Spinal cord (tissue), 10 donors: ENCODE measurements around the gene KLK2. TPM values are rescaled to one million over a fixed set of nuclear protein-coding genes. Genes with fewer than 3 reads are reported as not detected.
A peak's percentile ranks its signal among the peaks of the same experiment; 100 is the strongest.

ENCODE experiments used
- DNase-seq, 6 donors: peaks; one replicate each; pipeline versions ENCODE4 v3.0.0 to v3.0.0-alpha.2; 2013 to 2015; ENCODE audit warnings: low spot score in 6 of 6, low read depth in 4 of 6
- H3K27ac ChIP-seq: one replicate; pipeline ENCODE4 v1.5.1; 2013; ENCODE audit warnings: low read depth, low read length, control low read depth
- H3K27me3 ChIP-seq: one replicate; pipeline ENCODE4 v1.6.1; 2013; ENCODE audit warnings: low read length; ENCODE audit not compliant: control insufficient read depth, insufficient read depth
- H3K36me3 ChIP-seq: one replicate; pipeline ENCODE4 v1.6.1; 2013; ENCODE audit warnings: low read length; ENCODE audit not compliant: control insufficient read depth, insufficient read depth
- H3K4me1 ChIP-seq: one replicate; pipeline ENCODE4 v1.6.1; 2013; ENCODE audit warnings: low read length; ENCODE audit not compliant: control insufficient read depth, insufficient read depth
- H3K4me3 ChIP-seq: one replicate; pipeline ENCODE4 v1.5.1; 2013; ENCODE audit warnings: low read depth, low read length, control low read depth
- H3K9me3 ChIP-seq: one replicate; pipeline ENCODE4 v1.6.1; 2013; ENCODE audit warnings: low read length; ENCODE audit not compliant: control insufficient read depth, insufficient read depth
- WGBS: methylation state at CpG from one replicate; pipeline ENCODE4 v1.1.5; 2013; ENCODE audit warnings: missing lambda C conversion rate; ENCODE audit not compliant: insufficient coverage; 5-methylcytosine and 5-hydroxymethylcytosine counted together
- polyA plus RNA-seq, 2 donors: library from polyadenylated mRNA; unstranded; fragments of 120-200 nt; gene quantifications; one replicate each; pipeline ENCODE4 v1.2.1, GENCODE V29; 2013; ENCODE audit not compliant: insufficient read length in 2 of 2
- total RNA-seq, 2 donors: library from RNA; depleted of rRNA in 1 of 2; stranded (reverse); fragments of 120-200 nt in 1 of 2; fragments of >200 nt in 1 of 2; gene quantifications; one replicate each; pipeline versions ENCODE4 v1.2.3 to v1.2.4, GENCODE V29; 2013 to 2014
- donor health status: healthy.

Gene KLK2
- total and polyA plus RNA-seq, 4 donors: 0.06 to 0.38 (median 0.10) TPM; not detected in 1

DNA sequence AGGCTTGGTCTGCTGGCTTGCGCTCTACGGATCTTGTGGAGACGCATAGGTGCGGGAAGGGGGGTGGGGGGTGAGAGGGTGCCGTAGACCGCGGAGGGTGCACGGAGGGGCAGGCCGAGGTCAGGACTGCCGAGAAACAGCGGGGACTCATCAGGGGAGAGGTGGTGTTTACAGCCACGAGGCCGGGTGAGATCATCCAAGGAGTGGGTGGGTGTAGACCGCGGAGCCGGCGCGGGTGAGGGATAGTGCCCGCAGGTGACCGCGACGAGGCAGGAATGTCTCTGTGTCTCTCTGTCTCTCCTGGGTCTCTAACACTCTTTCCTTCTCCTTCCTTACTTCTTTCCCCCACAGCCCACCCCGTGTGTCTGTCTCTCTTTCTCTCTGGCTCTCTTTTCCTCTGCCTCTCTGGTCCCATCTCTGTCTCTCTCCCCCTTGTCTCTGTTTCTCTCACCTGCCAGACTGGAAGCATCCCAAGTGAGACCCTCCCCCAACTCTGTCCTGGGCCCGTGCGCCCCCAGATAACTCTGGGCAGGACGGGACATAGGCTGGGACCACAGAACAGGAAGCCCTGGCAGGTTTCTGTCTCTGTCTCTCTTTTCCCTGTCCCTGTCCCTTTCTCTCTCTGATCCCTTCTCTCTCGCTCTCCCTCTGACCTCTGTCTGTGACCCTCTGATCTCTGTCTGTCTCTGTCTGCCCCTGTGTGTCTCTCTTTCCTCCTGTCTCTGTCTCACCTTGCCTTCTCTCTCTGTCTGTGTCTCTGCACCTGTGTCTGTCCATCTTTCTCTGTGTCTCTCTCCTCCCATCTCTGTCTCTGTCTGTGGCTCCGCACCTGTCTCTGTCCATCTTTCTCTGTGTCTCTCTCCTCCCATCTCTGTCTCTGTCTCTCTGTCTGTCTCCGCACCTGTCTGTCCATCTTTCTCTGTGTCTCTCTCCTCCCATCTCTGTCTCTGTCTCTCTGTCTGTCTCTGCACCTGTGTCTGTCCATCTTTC, 39.8 kb downstream of the KLK2 start:
- Histone ChIP-seq H3K4me3 (no peak overlapping the region), H3K27me3 (peaks cover 55% of the 10 kb centered on the region), H3K27ac (no peak overlapping the region), H3K9me3 (no peaks in the 10 kb centered on the region), H3K36me3 (no peaks in the 10 kb centered on the region), H3K4me1 (peaks cover 13% of the 10 kb centered on the region)
- DNase-seq: no peak
- whole genome bisulfite sequencing: 5% methylated on average over 28 of the region's 29 CpGs

DNA sequence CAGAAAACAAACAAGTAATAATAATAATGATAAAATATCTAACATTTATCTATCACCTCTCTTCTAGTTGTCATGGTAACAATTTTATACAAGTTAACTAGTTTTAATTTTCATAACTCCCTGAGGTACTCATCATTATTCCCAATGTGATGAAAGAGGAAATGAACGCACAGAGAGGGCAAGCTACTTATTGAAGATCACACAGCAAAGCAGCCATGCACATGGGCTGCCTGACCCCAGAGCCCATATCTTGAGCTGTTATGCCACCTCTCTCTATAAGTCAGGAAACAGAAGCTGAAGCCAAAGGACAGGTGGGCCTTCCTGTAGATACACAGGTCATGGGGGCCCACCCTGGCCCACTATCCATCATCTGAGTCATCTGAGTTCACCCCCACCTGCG, 42.8 kb downstream of the KLK2 start:
- no peaks in the 10 kb centered on the region for H3K9me3 ChIP-seq
- WGBS: 100% methylated on average over 1 of the region's 2 CpGs
- peaks cover 27% of the 10 kb centered on the region for H3K27me3 ChIP-seq
- H3K27ac ChIP-seq: no peak overlapping the region
- no peak overlapping the region for H3K4me3 ChIP-seq
- H3K36me3 ChIP-seq: no peaks in the 10 kb centered on the region
- H3K4me1 ChIP-seq: no peaks in the 10 kb centered on the region
- no peak for DNase-seq

GRCh38 chr19:50921426-50922316, 48.4 kb downstream of the KLK2 start:
- H3K36me3 ChIP-seq: no peaks in the 10 kb centered on the region
- peaks cover 11% of the 10 kb centered on the region for H3K4me1 ChIP-seq
- DNase-seq: peak in 1 of 6 donors; percentile 30
- H3K27ac ChIP-seq: no peak overlapping the region
- WGBS: 2% methylated on average over 8 of the region's 12 CpGs
- H3K27me3 ChIP-seq: peaks cover 2% of the 10 kb centered on the region
- H3K4me3 ChIP-seq: no peak overlapping the region
- H3K9me3 ChIP-seq: no peaks in the 10 kb centered on the region

GRCh38 chr19:50922317-50922853, 49.1 kb downstream of the KLK2 start:
- no peaks in the 10 kb centered on the region for H3K36me3 ChIP-seq
- no peak overlapping the region for H3K4me3 ChIP-seq
- peak in 5 of 6 donors; percentile 75 to 95 (median 79) for DNase-seq
- no peak overlapping the region for H3K27ac ChIP-seq
- no peaks in the 10 kb centered on the region for H3K9me3 ChIP-seq
- H3K27me3 ChIP-seq: peaks cover 2% of the 10 kb centered on the region
- peaks cover 11% of the 10 kb centered on the region for H3K4me1 ChIP-seq
- WGBS: 2% methylated on average over 12 of the region's 21 CpGs

DNA sequence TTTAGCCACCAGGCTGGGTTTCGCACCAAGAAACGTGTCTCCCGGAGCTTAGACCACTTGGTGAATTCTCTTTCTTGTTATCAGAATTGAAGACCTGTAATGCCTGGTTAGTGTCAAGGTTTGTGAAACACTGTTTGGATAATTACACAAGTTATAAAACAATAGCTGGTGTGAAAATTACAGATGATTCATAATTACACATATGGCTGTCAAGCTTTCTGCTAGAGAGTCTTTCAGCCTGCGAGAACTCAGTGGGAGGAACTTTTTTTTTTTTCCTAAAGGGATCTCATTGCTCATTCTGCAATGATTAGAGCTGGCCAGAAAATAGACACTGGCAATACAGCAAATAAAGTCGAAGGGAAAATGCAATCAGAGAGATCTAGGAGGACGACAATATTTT, 51.3 kb downstream of the KLK2 start:
- Histone ChIP-seq H3K27ac (no peak overlapping the region), H3K36me3 (no peaks in the 10 kb centered on the region), H3K27me3 (no peaks in the 10 kb centered on the region), H3K9me3 (no peaks in the 10 kb centered on the region), H3K4me3 (no peak overlapping the region), H3K4me1 (peaks cover 11% of the 10 kb centered on the region)
- no CpG with 5 or more reads among the region's 6 CpGs for WGBS
- DNase-seq: no peak

GRCh38 chr19:50925734-50926133, 52.5 kb downstream of the KLK2 start:
- H3K27ac ChIP-seq: no peak overlapping the region
- H3K36me3 ChIP-seq: no peaks in the 10 kb centered on the region
- H3K4me3 ChIP-seq: no peak overlapping the region
- WGBS: 100% methylated on average over 1 of the region's 2 CpGs
- peaks cover 11% of the 10 kb centered on the region for H3K4me1 ChIP-seq
- H3K27me3 ChIP-seq: peaks cover 7% of the 10 kb centered on the region
- H3K9me3 ChIP-seq: no peaks in the 10 kb centered on the region
- DNase-seq: no peak

GRCh38 chr19:50926144-50926543, 52.9 kb downstream of the KLK2 start:
- Histone ChIP-seq H3K4me1 (peaks cover 11% of the 10 kb centered on the region), H3K27me3 (peaks cover 7% of the 10 kb centered on the region), H3K4me3 (no peak overlapping the region), H3K36me3 (no peaks in the 10 kb centered on the region), H3K9me3 (no peaks in the 10 kb centered on the region), H3K27ac (no peak overlapping the region)
- 100% methylated on average over 2 of the region's 11 CpGs for WGBS
- DNase-seq: no peak

- Histone ChIP-seq H3K4me3 (no peak overlapping the region), H3K36me3 (no peaks in the 10 kb centered on the region), H3K4me1 (no peaks in the 10 kb centered on the region), H3K9me3 (no peaks in the 10 kb centered on the region), H3K27ac (no peak overlapping the region), H3K27me3 (peaks cover 10% of the 10 kb centered on the region)
- peak in 1 of 6 donors; percentile 26 for DNase-seq
- WGBS: 71% methylated on average over 5 of the region's 5 CpGs
Observed at GRCh38 chr19:50928831-50929230, 55.6 kb downstream of the KLK2 start.
